ENCODE measurements around the gene RAX. TPM values are rescaled to one million over a fixed set of nuclear protein-coding genes. Genes with fewer than 3 reads are reported as not detected.

The RAX gene
- total and polyA plus RNA-seq, 8 donors = not detected

DNA sequence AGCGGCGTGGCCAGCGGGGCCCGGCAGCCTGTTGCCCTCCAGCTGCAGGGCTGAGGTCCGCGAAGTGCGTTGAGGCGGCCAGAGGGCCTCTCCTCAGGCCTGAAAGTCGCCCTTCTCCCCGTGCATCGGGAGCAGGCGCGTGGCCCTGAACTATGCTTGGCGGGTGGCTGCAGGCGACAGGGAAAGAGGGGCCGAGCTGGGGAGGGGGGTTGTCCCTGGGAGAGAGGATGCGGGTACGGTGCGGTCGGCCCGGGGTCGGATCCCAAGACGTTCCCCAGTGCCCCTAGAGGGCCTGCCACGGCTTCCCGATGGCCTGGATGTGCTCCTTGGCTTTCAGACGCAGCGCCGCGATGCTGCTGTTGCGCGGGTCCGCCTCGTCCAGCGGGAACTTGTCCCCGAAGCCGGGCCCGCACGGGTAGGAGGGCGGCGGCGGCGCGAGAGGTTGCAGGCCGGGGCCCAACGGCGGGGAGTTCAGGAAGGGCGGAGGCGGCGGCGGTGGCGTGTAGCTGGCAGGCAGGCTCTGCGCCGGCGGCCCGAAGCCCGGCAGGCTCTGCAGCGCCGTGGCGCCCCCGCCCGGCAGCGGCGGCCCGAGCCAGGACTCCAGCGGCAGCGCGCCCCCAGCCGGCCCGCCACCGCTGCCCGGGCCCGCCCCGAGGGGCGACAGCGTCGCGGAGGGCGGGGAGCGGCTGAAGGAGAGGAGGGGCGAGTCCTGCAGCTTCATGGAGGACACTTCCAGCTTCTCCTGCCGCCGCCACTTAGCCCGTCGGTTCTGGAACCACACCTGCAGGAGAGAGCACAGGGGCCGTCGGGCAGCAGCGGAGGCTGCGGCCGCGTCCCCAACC, 4.3 kb downstream of the RAX start:
- Histone ChIP-seq H3K27ac (no peak overlapping the region), H3K9me3 (no peaks in the 10 kb centered on the region), H3K36me3 (no peaks in the 10 kb centered on the region), H3K4me1 (peaks cover 0 to 12% (median 0%) of the 10 kb centered on the region in 3 donors), H3K27me3 (peaks cover 3 to 85% (median 9%) of the 10 kb centered on the region in 4 donors), H3K4me3 (peak overlapping the region in 2 of 4 donors; percentile 18 to 29)
- TF ChIP-seq, protein P1, sequence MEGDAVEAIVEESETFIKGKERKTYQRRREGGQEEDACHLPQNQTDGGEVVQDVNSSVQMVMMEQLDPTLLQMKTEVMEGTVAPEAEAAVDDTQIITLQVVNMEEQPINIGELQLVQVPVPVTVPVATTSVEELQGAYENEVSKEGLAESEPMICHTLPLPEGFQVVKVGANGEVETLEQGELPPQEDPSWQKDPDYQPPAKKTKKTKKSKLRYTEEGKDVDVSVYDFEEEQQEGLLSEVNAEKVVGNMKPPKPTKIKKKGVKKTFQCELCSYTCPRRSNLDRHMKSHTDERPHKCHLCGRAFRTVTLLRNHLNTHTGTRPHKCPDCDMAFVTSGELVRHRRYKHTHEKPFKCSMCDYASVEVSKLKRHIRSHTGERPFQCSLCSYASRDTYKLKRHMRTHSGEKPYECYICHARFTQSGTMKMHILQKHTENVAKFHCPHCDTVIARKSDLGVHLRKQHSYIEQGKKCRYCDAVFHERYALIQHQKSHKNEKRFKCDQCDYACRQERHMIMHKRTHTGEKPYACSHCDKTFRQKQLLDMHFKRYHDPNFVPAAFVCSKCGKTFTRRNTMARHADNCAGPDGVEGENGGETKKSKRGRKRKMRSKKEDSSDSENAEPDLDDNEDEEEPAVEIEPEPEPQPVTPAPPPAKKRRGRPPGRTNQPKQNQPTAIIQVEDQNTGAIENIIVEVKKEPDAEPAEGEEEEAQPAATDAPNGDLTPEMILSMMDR (IDR thresholded peaks at IDR 0.05) = no peak
- intact Hi-C loops (cut with DNase I) = no loop called here
- 2% methylated on average over 62 to 90 of the region's 90 CpGs for WGBS, 2 donors
- DNase-seq (peak in 3 of 6 donors; percentile 23 to 78 (median 74)), ATAC-seq (peak; percentile 62 to 80 (median 73)), FAIRE-seq (no peak)

DNA sequence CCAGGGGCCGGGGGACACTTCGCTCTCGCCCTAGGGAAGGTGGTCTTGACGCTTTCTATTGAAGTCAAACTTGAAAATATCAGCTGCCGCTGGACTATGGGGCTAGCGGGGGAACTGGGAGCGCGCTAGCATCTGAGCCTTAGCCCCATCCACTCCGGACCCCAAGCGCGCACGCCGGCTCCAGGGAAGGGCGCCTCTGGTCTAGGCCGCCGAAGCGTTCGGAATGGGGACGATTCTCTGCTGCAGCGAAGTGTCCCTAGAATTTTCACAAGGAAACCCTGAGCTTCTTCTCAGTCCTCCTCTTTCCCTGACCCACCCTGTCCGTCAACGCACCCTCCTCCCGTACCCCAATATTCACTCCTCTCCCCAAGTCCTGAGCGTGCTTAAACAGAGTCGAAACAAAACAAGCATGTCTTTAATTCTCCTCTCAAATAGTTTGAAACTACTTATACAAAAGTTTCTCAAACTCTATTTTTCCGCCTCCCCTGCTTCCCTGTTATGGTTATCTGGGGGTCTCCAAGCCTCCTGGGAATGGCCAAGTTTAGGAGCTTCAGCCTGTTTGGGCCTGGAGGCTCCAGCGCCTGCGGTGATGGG, 5.0 kb downstream of the RAX start:
- WGBS, 2 donors = 8 to 11% methylated on average over 28 of the region's 28 CpGs
- intact Hi-C loops (cut with DNase I) = no loop called here
- TF ChIP-seq, protein P1 (IDR thresholded peaks at IDR 0.05) = no peak
- Histone ChIP-seq H3K27me3 (peaks cover 1 to 85% (median 8%) of the 10 kb centered on the region in 4 donors), H3K27ac (no peak overlapping the region), H3K9me3 (no peaks in the 10 kb centered on the region), H3K4me1 (peaks cover 0 to 12% (median 0%) of the 10 kb centered on the region in 3 donors), H3K4me3 (peak overlapping the region in 1 of 4 donors; percentile 29), H3K36me3 (no peaks in the 10 kb centered on the region)
- DNase-seq = no peak
- no peak for ATAC-seq
- FAIRE-seq = no peak

DNA sequence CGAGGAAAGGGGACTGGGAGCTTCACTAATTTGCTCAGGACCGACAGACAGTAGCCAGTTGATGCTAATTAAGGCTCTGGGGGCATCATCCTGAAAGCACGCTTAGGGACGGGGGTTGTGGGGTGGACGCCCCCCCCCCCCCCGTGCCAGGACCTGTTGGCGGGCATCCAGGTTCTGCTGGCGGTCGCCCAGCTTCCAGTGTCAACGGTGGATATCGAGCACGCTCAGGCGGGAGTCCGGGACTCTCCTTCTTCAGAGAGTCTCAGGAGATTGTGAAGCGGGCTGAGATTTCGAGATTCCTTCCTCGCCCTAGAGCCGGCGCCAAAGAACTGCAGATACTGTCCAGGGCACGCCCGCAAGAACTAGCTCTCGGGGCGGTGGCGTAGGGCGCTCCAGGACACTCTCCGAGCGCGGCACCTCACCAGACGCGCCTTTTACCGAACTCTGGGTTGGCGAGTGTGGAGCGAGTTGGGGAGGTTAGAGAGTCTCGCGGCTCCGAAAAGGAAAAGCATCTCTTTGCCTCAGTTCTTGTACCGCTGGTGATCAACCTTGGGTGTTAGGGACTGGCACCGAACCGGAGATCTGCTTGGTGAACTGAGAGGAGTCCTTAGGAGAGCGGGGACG, 5.6 kb downstream of the RAX start:
- no peak for FAIRE-seq
- TF ChIP-seq, protein P1 (IDR thresholded peaks at IDR 0.05) = no peak
- intact Hi-C loops (cut with DNase I) = no loop called here
- Histone ChIP-seq H3K27me3 (peaks cover 0 to 81% (median 8%) of the 10 kb centered on the region in 4 donors), H3K4me1 (peaks cover 0 to 10% (median 0%) of the 10 kb centered on the region in 3 donors), H3K27ac (no peak overlapping the region), H3K9me3 (no peaks in the 10 kb centered on the region), H3K4me3 (no peak overlapping the region), H3K36me3 (no peaks in the 10 kb centered on the region)
- no peak for DNase-seq
- ATAC-seq = peak in 1 of 4 donors; percentile 20
- 3% methylated on average over 41 of the region's 41 CpGs for WGBS, 2 donors

DNA sequence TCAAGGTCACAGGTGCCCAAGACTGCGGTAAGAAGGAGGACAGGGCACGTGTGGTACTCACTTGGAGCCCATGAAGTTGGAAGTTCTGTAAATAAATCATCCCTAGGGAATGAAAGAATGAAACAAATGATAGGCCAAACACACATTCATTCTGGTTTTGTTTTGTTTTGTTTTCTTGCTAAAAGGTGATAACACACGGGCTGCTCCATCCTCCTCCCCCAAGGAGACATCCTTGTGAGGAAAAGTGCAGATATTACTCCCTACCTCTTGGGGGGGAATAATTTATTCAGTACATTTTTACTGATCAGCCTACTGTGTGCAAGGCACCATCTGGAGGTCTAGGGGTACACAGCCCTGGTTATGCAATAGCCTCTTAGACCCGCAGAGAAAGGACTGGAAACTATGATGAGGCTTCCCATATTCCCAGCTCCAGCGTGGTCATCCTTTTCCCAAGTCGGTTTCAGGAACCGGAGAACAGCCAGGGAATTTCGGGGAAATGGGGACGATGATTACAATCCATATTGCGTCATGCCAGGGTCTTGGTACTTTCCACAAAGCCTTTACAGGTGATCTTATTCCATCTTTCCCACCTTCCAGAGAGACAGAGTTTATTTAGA, 6.3 kb downstream of the RAX start:
- Histone ChIP-seq H3K27ac (no peak overlapping the region), H3K36me3 (no peaks in the 10 kb centered on the region), H3K4me3 (no peak overlapping the region), H3K27me3 (peaks cover 0 to 76% (median 8%) of the 10 kb centered on the region in 4 donors), H3K4me1 (peaks cover 0 to 9% (median 0%) of the 10 kb centered on the region in 3 donors), H3K9me3 (no peaks in the 10 kb centered on the region)
- intact Hi-C loops (cut with DNase I) = no loop called here
- no peak for ATAC-seq
- 6 to 10% methylated on average over 10 of the region's 10 CpGs for WGBS, 2 donors
- FAIRE-seq = no peak
- TF ChIP-seq, protein P1 (IDR thresholded peaks at IDR 0.05) = no peak
- no peak for DNase-seq
